Body of pancreas (tissue), 4 donors: Measurements from ENCODE around the gene PXYLP1.

Experiments used
- CTCF ChIP-seq, 7 experiments: fragments of 450-650 bp in 4 of 7; fragments of 200-600 bp in 3 of 7; sonication (generic) in 3 of 7; IDR thresholded peaks; one replicate each; pipeline ENCODE4 v1.5.1; 2016 to 2019; ENCODE audit warnings: antibody characterized with exemption in 7 of 7
- POLR2A ChIP-seq, 3 donors: fragments of 450-650 bp; IDR thresholded peaks; one replicate each; pipeline ENCODE4 v1.6.1; 2016; ENCODE audit warnings: antibody characterized with exemption in 3 of 3, mild to moderate bottlenecking in 2 of 3

DNA sequence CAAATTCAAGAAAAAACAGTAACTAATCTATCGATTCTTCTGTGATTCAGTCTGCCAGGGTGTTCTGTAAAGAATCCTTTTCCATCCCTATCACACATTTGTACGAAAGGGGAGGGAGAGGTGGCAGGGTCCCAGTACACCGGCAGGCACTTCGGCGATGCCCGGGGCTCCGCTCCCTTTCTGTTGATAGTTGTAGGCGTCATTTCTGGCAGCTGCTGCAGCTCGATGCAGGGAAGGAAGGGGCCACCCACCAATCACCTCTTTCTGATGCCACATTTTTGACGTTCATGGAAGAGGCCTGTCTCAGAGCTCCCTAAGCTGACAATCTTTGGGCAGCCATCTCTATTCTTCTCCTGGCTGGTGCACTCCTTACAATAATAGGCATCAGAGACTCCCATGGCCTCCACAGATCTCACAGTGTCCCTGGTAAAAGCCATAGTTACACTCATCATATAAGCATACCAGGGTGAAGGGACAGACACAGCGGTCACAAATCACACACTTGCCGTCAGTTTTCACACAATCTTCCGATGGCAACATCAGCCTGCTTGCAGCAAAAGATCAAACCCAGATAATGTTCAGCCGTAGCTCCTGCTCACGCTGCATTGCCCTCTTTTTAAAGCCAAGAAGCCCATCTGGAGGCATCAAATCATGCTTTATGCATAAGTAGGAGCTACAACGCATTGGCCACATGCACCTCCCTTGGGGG is 75.9 kb downstream of the PXYLP1 start:
- TF ChIP-seq CTCF (IDR thresholded peaks at IDR 0.05): no peak
- no peak for TF ChIP-seq POLR2A (IDR thresholded peaks at IDR 0.05)
